Muscle of leg (tissue), 11 donors: Measurements from ENCODE around the gene RAB3B. TPM values are rescaled to one million over a fixed set of nuclear protein-coding genes. Genes with fewer than 3 reads are reported as not detected.
"Not testable (repeated sequence)": the region's sequence is repeated elsewhere in the genome, so short reads cannot be mapped to it uniquely, and the experiment has no call there.

Experiments
- DNase-seq: peaks from one replicate; pipeline ENCODE4 v3.0.0; 2013
- H3K27ac ChIP-seq: one replicate; pipeline ENCODE4 v1.5.1; 2013; ENCODE audit warnings: mild to moderate bottlenecking, low read length, control low read depth
- H3K27me3 ChIP-seq: one replicate; pipeline ENCODE4 v1.6.1; 2013; ENCODE audit warnings: low read length; ENCODE audit not compliant: control insufficient read depth, insufficient read depth
- H3K36me3 ChIP-seq: one replicate; pipeline ENCODE4 v1.6.1; 2013; ENCODE audit warnings: low read length; ENCODE audit not compliant: control insufficient read depth, insufficient read depth
- H3K4me1 ChIP-seq: one replicate; pipeline ENCODE4 v1.6.1; 2013; ENCODE audit warnings: low read length; ENCODE audit not compliant: control insufficient read depth, insufficient read depth
- H3K4me3 ChIP-seq: one replicate; pipeline ENCODE4 v1.5.1; 2013; ENCODE audit warnings: low read length, control low read depth
- H3K9me3 ChIP-seq: replicated peaks from 2 replicates; pipeline ENCODE4 v1.6.1; 2013; ENCODE audit warnings: low read depth, low read length; ENCODE audit not compliant: control insufficient read depth
- WGBS: methylation state at CpG from one replicate; pipeline ENCODE4 v1.1.5; 2013; ENCODE audit warnings: missing lambda C conversion rate; ENCODE audit not compliant: insufficient coverage; 5-methylcytosine and 5-hydroxymethylcytosine counted together
- polyA plus RNA-seq, 8 donors: library from polyadenylated mRNA; unstranded; fragments of 120-200 nt; gene quantifications; one replicate each; pipeline versions ENCODE4 v1.2.1 to v1.2.3, GENCODE V29; 2013; ENCODE audit warnings: inconsistent platforms in 1 of 8, low replicate concordance in 1 of 8; ENCODE audit not compliant: insufficient read length in 8 of 8, insufficient read depth in 1 of 8
- total RNA-seq: library from RNA; stranded (reverse); fragments of 120-200 nt; gene quantifications from one replicate; pipeline ENCODE4 v1.2.4, GENCODE V29; 2013

RAB3B gene
- total and polyA plus RNA-seq, 9 donors = 0.18 to 0.34 (median 0.28) TPM

DNA sequence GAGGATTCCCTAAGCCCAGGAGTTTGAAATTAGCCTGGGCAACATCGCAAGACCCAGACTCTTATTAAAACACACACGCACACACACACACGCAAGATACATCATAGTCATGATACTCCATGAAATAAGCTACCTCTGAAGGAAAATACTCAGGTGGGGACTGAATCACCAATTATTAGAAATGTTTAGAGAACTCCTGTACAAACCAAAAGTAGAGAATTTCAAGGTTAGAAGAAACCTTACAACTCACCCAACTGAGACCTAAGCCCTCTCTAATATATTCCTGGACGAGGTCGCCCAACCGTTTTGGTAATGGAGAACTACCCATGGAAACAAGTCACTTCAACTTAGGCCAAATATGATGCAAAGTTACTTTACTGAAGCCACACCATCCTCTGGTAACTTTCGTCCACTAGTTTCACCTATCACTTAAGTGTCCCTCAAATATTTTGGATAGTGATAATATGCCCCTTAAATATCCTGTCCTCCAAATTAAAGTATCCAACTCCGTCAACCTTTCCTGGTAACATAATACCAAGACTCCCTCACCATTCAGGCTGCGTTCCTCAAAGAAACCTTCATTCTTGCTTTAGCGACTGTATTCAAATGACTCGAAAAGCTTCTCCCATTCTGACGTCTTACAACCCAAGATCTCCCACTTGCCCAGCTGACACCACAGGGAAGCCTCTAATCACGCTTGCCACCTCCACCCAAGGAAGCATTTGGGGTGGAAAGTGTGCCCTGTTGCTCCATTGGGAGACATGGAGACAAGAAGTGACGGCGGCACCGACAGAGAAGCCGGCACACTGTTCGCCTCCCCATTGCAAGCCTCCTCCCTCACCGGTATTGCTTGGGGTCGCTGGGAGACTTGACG lies 112.8 kb downstream of the RAB3B start:
- Histone ChIP-seq H3K9me3 (no peaks in the 10 kb centered on the region), H3K4me1 (peaks cover 11% of the 10 kb centered on the region), H3K36me3 (peaks cover 3% of the 10 kb centered on the region), H3K27me3 (peaks cover 4% of the 10 kb centered on the region), H3K27ac (peak overlapping the region; percentile 98), H3K4me3 (peak overlapping the region; percentile 93)
- peak; percentile 40 for DNase-seq
- WGBS = 0% methylated on average over 12 of the region's 21 CpGs

DNA sequence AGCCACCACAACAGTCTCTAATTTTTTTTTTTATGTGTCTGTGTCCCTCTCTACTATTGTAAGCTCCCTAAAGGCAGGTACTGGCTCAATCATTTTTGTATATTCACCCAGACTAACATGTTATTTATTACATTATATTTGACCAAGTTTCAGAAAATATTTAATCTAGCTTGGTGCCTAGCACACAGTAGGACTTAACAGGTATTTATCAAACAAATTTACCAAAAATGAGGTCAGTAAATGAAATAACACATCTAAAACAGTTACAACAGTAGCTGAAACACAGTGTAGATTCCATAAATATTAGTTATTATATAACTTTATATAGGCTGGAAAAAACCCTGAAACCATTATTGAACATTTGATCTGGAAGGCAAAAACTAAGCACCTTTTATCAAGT lies 114.7 kb downstream of the RAB3B start:
- H3K9me3 ChIP-seq = no peaks in the 10 kb centered on the region
- DNase-seq = no peak
- H3K36me3 ChIP-seq = peaks cover 3% of the 10 kb centered on the region
- H3K4me3 ChIP-seq = no peak overlapping the region
- H3K4me1 ChIP-seq = peaks cover 11% of the 10 kb centered on the region
- no peak overlapping the region for H3K27ac ChIP-seq
- no peaks in the 10 kb centered on the region for H3K27me3 ChIP-seq

DNA sequence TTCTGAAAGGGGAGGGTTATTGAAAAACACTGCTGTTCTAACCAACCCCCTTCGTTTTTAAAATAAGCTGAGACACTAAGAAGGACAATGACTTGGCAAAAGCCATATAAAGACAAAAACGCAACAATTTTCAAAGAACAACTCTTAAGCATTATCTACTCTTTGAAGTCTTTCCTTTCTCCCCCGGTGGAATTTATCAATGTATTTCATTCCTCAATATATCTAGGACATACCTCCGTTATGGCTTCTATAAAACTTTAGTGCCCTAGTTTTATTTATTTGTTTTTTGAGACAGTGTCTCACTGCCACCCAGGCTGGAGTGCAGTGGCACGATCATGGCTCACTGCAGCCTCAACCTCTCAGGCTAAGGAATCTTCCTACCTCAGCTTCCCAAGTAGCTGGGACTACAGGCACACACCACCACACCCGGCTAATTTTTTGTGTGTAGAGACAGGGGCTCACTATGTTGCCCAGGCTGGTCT lies 115.2 kb downstream of the RAB3B start:
- Histone ChIP-seq H3K4me3 (no peak overlapping the region), H3K4me1 (peaks cover 11% of the 10 kb centered on the region), H3K27ac (no peak overlapping the region), H3K9me3 (no peaks in the 10 kb centered on the region), H3K36me3 (peaks cover 3% of the 10 kb centered on the region), H3K27me3 (no peaks in the 10 kb centered on the region)
- WGBS = no CpG with 5 or more reads among the region's 6 CpGs
- no peak for DNase-seq

DNA sequence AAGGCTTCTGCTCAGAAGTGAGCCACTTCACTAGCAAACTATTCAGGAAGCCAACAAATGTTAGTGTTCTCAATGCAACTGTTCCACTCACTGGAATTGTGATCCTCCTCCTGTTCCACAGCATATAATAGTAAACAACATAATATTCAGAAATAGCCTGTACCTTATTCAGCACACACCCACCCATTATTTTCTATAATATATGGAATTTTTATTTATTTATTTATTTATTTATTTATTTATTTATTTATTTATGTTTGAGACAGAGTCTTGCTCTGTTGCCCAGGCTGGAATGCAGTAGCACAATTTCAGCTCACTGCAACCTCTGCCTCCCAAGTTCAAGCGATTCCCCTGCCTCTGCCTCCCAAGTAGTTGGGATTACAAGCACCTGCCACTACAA lies 117.2 kb downstream of the RAB3B start:
- H3K36me3 ChIP-seq, H3K4me1 ChIP-seq, H3K27me3 ChIP-seq, H3K27ac ChIP-seq, DNase-seq, H3K9me3 ChIP-seq, H3K4me3 ChIP-seq: not testable (repeated sequence)
- WGBS = 100% methylated on average over 1 of the region's 1 CpG

DNA sequence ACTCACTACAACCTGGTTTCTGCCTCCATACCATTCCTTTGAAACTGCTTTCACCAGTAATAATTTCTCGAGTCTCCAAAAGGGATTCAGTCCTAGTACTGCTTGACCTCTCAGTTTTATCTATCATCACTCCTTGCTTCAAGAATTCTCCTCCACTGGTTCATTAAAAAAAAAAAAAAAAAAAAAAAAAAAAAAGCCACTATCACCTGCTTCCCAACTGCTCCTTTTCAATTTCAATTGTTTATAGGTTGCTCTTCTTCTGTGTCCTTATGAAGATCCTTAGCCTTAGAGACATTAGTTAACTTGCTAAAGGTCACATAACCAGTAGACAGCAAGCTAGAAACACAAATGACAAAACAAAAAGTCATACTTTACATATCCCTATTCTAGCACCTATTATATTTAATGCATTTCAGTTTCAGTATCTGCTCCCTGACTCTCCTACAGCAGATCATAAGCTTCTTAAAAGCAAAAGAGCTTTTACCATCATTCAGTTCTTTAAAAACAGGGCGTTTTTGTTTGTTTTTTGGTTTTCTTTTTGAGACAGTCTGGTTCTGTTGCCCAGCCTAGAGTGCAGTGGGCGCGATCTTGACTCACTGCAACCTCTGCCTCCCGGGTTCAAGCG lies 119.0 kb downstream of the RAB3B start:
- no peak for DNase-seq
- Histone ChIP-seq H3K9me3 (no peaks in the 10 kb centered on the region), H3K36me3 (peaks cover 3% of the 10 kb centered on the region), H3K4me1 (peaks cover under 1% of the 10 kb centered on the region), H3K4me3 (no peak overlapping the region), H3K27ac (no peak overlapping the region), H3K27me3 (no peaks in the 10 kb centered on the region)
- WGBS = 93% methylated on average over 4 of the region's 6 CpGs

DNA sequence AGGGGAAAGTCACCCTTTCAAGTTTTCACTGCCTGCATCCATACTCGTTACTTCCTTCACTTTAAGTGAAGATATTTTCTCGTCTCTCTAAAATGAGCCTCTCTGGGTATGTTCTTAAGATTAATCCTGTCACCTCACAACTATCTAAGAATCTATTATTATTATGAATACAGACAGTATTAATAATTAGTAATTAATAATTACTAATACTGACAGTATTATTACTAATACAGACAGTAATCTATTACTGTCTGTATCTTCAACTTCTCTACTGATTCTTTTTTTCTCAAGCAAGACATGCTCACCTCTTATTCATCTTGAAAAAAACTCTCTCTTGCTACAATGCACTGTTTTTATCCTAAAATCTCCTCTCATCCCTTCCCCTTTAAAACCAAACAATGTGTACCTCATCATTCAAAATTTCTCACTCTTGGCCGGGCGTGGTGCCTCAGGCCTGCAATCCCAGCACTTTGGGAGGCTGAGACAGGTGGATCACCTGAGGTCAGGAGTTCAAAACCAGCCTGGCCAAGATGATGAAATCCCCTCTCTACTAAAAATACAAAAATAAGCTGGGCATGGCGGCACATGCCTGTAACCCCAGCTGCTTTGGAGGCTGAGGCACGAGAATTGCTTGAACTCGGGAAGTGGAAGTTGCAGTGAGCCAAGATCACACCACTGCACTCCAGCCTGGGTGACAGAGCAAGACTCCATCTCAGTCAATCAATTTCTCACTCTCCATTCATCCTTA lies 119.7 kb downstream of the RAB3B start:
- no peak for DNase-seq
- Histone ChIP-seq H3K27ac (no peak overlapping the region), H3K4me1 (no peaks in the 10 kb centered on the region), H3K4me3 (no peak overlapping the region), H3K9me3 (no peaks in the 10 kb centered on the region), H3K27me3 (no peaks in the 10 kb centered on the region), H3K36me3 (peaks cover 3% of the 10 kb centered on the region)
- WGBS = 79% methylated on average over 3 of the region's 7 CpGs

DNA sequence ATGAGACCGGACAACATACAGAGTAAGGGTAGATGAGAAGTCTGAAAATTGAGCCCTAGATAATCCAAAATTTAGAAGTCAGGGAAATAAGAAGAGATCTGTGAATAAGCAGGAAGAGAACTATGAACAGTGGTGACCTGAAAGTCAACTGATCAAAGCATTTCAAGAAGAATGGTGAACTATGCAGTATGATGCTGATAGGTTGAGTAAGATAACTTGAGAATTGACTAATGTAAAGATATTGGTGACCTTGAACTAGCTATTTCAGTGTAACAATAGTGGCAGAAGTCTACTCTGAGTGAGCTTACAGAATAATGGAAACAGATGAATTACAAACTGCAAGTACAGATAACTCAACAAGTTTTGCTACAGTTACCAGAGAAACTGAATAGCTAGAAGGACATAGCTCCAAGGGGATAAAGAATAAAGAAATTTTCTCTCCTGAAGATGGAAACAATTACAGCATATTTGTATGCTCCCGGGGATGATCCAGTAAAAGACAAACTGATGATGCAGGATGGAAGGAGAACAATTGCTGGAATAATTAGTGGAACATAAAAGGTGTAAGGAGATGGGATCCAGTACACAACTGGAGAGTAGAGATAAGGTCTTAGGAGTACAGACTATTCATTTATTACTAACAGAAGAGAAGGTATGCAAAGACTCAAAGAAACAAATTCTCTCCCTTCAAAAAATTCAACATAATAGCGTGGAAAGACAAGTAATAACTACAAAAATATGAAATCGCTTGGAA lies 122.8 kb downstream of the RAB3B start:
- Histone ChIP-seq H3K9me3 (no peaks in the 10 kb centered on the region), H3K36me3 (peaks cover 3% of the 10 kb centered on the region), H3K27me3 (no peaks in the 10 kb centered on the region), H3K4me3 (no peak overlapping the region), H3K4me1 (no peaks in the 10 kb centered on the region), H3K27ac (no peak overlapping the region)
- no peak for DNase-seq
- 60% methylated on average over 1 of the region's 4 CpGs for WGBS

DNA sequence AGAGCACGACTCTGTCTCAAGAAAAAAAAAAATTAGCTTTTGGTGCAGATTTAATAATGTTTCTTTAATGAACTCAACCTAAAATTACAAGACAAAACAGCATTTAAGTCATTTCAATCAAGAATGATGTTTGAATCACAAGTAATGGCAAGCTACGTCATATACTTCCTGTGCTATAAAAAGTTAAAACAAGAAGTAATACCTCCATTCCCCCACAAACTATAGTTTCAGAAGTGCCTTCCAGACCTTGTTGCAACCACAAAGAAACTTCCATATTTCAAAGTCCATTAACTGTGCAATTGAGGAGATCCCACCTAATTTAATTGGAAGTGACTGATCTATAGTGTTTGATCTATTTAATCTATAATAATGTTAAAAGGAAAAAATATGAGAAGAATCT lies 127.1 kb downstream of the RAB3B start:
- Histone ChIP-seq H3K4me1 (peaks cover 3% of the 10 kb centered on the region), H3K36me3 (peaks cover 3% of the 10 kb centered on the region), H3K27me3 (no peaks in the 10 kb centered on the region), H3K27ac (no peak overlapping the region), H3K4me3 (no peak overlapping the region), H3K9me3 (no peaks in the 10 kb centered on the region)
- WGBS = no CpG with 5 or more reads among the region's 2 CpGs
- no peak for DNase-seq

DNA sequence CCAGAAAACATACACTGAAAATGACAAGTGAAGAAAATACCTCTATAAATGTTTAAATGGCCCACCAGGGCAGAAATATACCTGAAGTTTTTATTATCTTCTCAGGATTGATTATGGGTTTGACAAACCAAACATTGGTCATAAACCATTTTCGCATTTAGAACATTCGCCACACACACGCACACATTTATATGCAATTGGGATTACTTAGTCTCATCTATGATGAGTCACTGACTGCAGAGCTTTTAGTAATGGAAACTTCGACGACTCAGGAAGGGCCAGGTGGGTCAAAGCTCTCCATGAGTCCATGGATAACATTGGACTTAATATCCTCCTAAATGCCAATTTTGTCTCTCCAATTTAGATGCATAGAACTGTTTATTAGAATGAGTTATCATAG lies 128.8 kb downstream of the RAB3B start:
- H3K4me3 ChIP-seq = no peak overlapping the region
- H3K27me3 ChIP-seq = no peaks in the 10 kb centered on the region
- 90% methylated on average over 2 of the region's 5 CpGs for WGBS
- H3K9me3 ChIP-seq = no peaks in the 10 kb centered on the region
- no peak for DNase-seq
- H3K36me3 ChIP-seq = peaks cover 3% of the 10 kb centered on the region
- peaks cover 3% of the 10 kb centered on the region for H3K4me1 ChIP-seq
- no peak overlapping the region for H3K27ac ChIP-seq
